PC-9 (cell line): ENCODE data around the gene ARHGEF37. TPM values are rescaled to one million over a fixed set of nuclear protein-coding genes. Genes with fewer than 3 reads are reported as not detected.

Experiments
- BruUV-seq: library from RNA; stranded (reverse); fragments of 400-500 nt; replicated peaks from 2 replicates; lab custom pipeline; 2021; lab: Mats Ljungman, UMichigan
- CTCF ChIA-PET: fragments of 300-600 bp; sonication (Branson Sonifier 250); formaldehyde crosslinking; loops from one replicate; lab custom pipeline; 2022; ENCODE audit warnings: antibody characterized with exemption; lab: Charles Lee
- POLR2A ChIA-PET: fragments of 300-600 bp; sonication (Branson Sonifier 250); formaldehyde crosslinking; loops from one replicate; lab custom pipeline; 2022; ENCODE audit warnings: antibody characterized with exemption; ENCODE audit not compliant: unreplicated experiment; lab: Charles Lee
- DNase-seq, 2 experiments: peaks; one replicate each; pipeline versions ENCODE4 v3.0.0 to v3.0.0-alpha.2; 2015 to 2022; ENCODE audit warnings: mixed read lengths in 1 of 2
- H2AFZ ChIP-seq: fragments of 200-600 bp; sonication (generic); 2 replicates; pipeline ENCODE4 v1.8.1; 2017; ENCODE audit warnings: antibody characterized with exemption
- H3F3A ChIP-seq: fragments of 200-600 bp; sonication (generic); 2 replicates; pipeline ENCODE4 v1.8.1; 2017; ENCODE audit warnings: antibody characterized with exemption, mild to moderate bottlenecking, low read depth; ENCODE audit not compliant: insufficient read depth
- H3K27ac ChIP-seq: fragments of 200-600 bp; sonication (generic); 2 replicates; pipeline ENCODE4 v1.6.1; 2016; ENCODE audit warnings: mixed run types
- H3K27me3 ChIP-seq: fragments of 200-600 bp; sonication (generic); 2 replicates; pipeline ENCODE4 v1.6.1; 2016; ENCODE audit warnings: low read depth, mixed run types; ENCODE audit not compliant: insufficient read depth
- H3K36me3 ChIP-seq: fragments of 200-600 bp; sonication (generic); 2 replicates; pipeline ENCODE4 v1.6.1; 2016; ENCODE audit warnings: low read depth, mixed run types
- H3K4me1 ChIP-seq: fragments of 200-600 bp; sonication (generic); replicated peaks from 2 replicates; pipeline ENCODE4 v1.6.1; 2016; ENCODE audit warnings: mixed run types; ENCODE audit not compliant: insufficient read depth
- H3K4me2 ChIP-seq: fragments of 200-600 bp; sonication (generic); 2 replicates; pipeline ENCODE4 v1.6.1; 2017; ENCODE audit warnings: mixed run types
- H3K4me3 ChIP-seq: fragments of 200-600 bp; sonication (generic); 2 replicates; pipeline ENCODE4 v1.6.1; 2016; ENCODE audit warnings: mixed run types
- H3K79me2 ChIP-seq: fragments of 200-600 bp; sonication (generic); 2 replicates; pipeline ENCODE4 v1.6.1; 2017; ENCODE audit warnings: low read depth, mixed run types
- H3K9me2 ChIP-seq: fragments of 200-600 bp; sonication (generic); 2 replicates; pipeline ENCODE4 v1.8.1; 2017; ENCODE audit warnings: mild to moderate bottlenecking; ENCODE audit not compliant: insufficient read depth
- H3K9me3 ChIP-seq: fragments of 200-600 bp; sonication (generic); 2 replicates; pipeline ENCODE4 v1.8.1; 2016; ENCODE audit warnings: low read depth; ENCODE audit not compliant: insufficient read depth
- H4K20me1 ChIP-seq: fragments of 200-600 bp; sonication (generic); 2 replicates; pipeline ENCODE4 v1.8.1; 2017; ENCODE audit not compliant: insufficient read depth
- EZH2 ChIP-seq: fragments of 200-600 bp; sonication (generic); IDR thresholded peaks from 2 replicates; pipeline ENCODE4 v1.8.0; 2017; ENCODE audit warnings: antibody characterized with exemption, low read depth
- intact Hi-C: fragments of 100-400 bp; cut with micrococcal nuclease; formaldehyde crosslinking; loops from one replicate; pipeline ENCODE4 v1.10.0; 2022; ENCODE audit not compliant: unreplicated experiment
- total RNA-seq: library from RNA; stranded (reverse); gene quantifications from 2 replicates; pipeline ENCODE4 v1.2.3, GENCODE V29; 2021
- TF ChIP-seq, protein P1 (sequence below): fragments of 200-600 bp; sonication (generic); conservative IDR thresholded peaks from 2 replicates; pipeline ENCODE4 v1.6.1; 2017; ENCODE audit warnings: mixed run types, antibody characterized with exemption, mild to moderate bottlenecking, moderate library complexity

The ARHGEF37 gene
- total RNA-seq, 1 experiment from 2014 or later = 5.5 TPM

DNA sequence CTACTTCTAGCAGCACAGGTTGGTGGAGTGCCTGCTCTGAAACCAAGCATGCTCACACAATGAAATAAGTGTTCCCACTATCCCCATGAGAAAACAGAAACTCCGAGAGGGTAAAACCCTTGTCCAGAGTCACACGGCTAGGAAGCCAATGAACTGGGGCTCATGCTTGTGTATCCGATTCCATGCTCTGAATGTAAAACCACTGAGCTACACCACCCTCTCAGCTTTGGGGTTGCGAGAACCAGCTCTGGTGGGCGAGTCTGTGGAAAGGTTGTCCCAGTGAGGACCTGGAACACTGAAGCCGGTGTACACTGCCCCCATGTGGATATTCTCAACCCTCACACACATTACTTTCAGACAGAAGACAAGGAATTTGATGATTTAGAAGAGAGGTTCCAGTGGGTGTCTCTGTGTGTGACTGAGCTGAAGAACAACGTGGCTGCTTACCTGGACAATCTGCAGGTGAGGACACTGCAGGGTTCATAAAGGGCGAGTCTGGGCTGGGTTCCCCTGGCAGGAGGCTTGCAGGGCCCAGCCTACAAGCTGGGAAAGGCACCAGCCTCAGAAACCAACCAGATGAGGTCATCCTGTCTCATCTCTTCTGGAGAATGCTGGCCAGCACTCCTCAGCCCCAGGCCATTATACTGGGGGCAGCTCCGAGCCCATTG, 37.4 kb downstream of the ARHGEF37 start:
- BruUV-seq = no TSS peak

DNA sequence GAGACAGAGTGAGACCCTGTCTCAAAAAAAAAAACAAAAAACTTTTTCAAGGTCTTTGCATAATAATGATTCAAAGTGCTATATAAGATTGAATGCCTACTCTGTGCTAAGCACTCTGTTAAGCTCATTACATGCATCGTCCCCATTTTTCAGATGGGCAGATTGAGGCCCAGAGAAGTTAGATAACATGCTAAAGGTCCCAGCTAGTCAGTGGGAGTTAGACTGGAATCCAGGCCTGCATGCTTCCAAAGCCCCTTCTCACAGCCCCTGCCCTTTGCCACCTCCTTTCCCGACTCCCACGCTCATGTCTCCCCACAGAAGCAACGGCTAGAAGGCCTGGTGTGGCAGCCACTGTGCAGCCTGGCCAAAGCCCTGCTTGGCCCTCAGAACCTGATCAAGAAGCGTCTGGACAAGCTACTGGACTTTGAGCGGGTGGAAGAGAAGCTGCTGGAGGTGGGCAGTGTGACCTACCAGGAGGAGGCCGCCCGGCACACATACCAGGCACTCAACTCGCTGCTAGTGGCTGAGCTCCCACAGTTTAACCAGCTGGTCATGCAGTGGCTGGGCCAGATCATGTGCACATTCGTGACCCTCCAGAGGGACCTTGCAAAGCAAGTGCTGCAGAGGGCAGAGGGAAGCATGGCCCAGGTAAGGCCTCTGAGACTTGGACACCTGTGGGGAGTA, 40.3 kb downstream of the ARHGEF37 start:
- Histone ChIP-seq H3K9me2 (no peaks in the 10 kb centered on the region), H3F3A (peaks cover 21% of the 10 kb centered on the region; the same call in 1 of the 2 replicates), H3K4me3 (no peak overlapping the region), H3K4me1 (peaks cover 19% of the 10 kb centered on the region), H3K27ac (no peak overlapping the region), H4K20me1 (no peaks in the 10 kb centered on the region), H3K27me3 (no peaks in the 10 kb centered on the region), H3K9me3 (no peaks in the 10 kb centered on the region), H3K79me2 (no peaks in the 10 kb centered on the region), H2AFZ (no peak overlapping the region), H3K4me2 (no peak overlapping the region), H3K36me3 (no peaks in the 10 kb centered on the region)
- intact Hi-C loops = no loop called here
- no peak for DNase-seq
- ChIA-PET CTCF (interaction anchor here (0.6 to 0.7 kb wide), 2 partner anchors 75 to 506 kb away, joined by 3 read pairs; no protein-coding TSS in a partner anchor), POLR2A (interaction anchor here (0.6 kb wide), 1 partner anchor 119 kb away, joined by 20 read pairs; no protein-coding TSS in a partner anchor)
- no peak for TF ChIP-seq EZH2
- TF ChIP-seq, protein P1, sequence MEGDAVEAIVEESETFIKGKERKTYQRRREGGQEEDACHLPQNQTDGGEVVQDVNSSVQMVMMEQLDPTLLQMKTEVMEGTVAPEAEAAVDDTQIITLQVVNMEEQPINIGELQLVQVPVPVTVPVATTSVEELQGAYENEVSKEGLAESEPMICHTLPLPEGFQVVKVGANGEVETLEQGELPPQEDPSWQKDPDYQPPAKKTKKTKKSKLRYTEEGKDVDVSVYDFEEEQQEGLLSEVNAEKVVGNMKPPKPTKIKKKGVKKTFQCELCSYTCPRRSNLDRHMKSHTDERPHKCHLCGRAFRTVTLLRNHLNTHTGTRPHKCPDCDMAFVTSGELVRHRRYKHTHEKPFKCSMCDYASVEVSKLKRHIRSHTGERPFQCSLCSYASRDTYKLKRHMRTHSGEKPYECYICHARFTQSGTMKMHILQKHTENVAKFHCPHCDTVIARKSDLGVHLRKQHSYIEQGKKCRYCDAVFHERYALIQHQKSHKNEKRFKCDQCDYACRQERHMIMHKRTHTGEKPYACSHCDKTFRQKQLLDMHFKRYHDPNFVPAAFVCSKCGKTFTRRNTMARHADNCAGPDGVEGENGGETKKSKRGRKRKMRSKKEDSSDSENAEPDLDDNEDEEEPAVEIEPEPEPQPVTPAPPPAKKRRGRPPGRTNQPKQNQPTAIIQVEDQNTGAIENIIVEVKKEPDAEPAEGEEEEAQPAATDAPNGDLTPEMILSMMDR = no peak
- BruUV-seq = no TSS peak

More for the DNA sequence above, 37.4 kb downstream of the ARHGEF37 start:
- peak; percentile 75 to 77 for DNase-seq
- Histone ChIP-seq H3K4me3 (no peak overlapping the region), H3K79me2 (no peaks in the 10 kb centered on the region), H3K27ac (peak overlapping the region; percentile 54), H3K9me2 (no peaks in the 10 kb centered on the region), H3K4me2 (peak overlapping the region; percentile 1; the same call in 1 of the 2 replicates), H3K4me1 (peaks cover 33% of the 10 kb centered on the region), H3F3A (peaks cover 35% of the 10 kb centered on the region), H3K27me3 (no peaks in the 10 kb centered on the region), H3K9me3 (no peaks in the 10 kb centered on the region), H3K36me3 (no peaks in the 10 kb centered on the region), H2AFZ (no peak overlapping the region), H4K20me1 (no peaks in the 10 kb centered on the region)
- intact Hi-C loops = loop anchor here (1.0 to 5.0 kb wide), 8 partner anchors 37 to 346 kb away; partner anchors contain the start of genes AFAP1L1 and ARHGEF37
- no peak for TF ChIP-seq EZH2
- TF ChIP-seq, protein P1 = peak; percentile 87
- ChIA-PET CTCF (interaction anchor here (0.6 to 2.5 kb wide), 12 partner anchors 9 to 590 kb away, joined by 3 to 9 read pairs (median 4); no protein-coding TSS in a partner anchor), POLR2A (interaction anchor here (0.5 kb wide), 1 partner anchor 10 kb away, joined by 3 read pairs; no protein-coding TSS in a partner anchor)

DNA sequence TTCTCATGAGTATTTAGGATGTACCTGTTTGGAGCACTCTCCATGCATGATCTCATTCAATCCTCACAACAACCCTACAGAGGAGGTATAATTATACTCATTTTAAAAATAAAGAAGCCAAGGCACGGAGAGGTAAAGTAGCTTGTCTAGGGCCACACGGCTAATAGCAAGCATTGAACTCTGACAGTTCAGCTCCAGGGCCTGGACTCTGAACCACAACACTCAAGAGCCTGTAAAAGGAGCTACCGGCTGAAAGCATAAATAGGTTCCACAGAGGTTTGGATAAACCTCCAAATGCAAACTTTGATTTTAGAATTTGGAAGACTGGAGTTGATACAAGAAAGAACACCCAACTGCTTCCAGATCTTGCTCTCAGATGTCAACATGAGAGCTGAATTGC, 41.2 kb downstream of the ARHGEF37 start:
- no peaks in the 10 kb centered on the region for H4K20me1 ChIP-seq
- H3K27ac ChIP-seq = no peak overlapping the region
- H3K27me3 ChIP-seq = no peaks in the 10 kb centered on the region
- H3K4me2 ChIP-seq = no peak overlapping the region
- H3K4me1 ChIP-seq = peaks cover 19% of the 10 kb centered on the region
- no peak for DNase-seq
- H3K36me3 ChIP-seq = no peaks in the 10 kb centered on the region
- intact Hi-C loops = no loop called here
- no peaks in the 10 kb centered on the region for H3K9me3 ChIP-seq
- CTCF ChIA-PET = no interaction called here
- H2AFZ ChIP-seq = no peak overlapping the region
- no TSS peak for BruUV-seq
- POLR2A ChIA-PET = no interaction called here
- peaks cover 16% of the 10 kb centered on the region; the same call in 1 of the 2 replicates for H3F3A ChIP-seq
- TF ChIP-seq, protein P1 = no peak
- TF ChIP-seq EZH2 = no peak
- no peaks in the 10 kb centered on the region for H3K79me2 ChIP-seq
- no peaks in the 10 kb centered on the region for H3K9me2 ChIP-seq
- no peak overlapping the region for H3K4me3 ChIP-seq
